KBM-7 (cell line): ENCODE data around the gene GYG1.
A peak's percentile ranks its signal among the peaks of the same experiment; 100 is the strongest.

ENCODE experiments used
- DNase-seq: peaks from one replicate; pipeline ENCODE4 v3.0.0-alpha.2; 2015
- in situ Hi-C: fragments of 300-500 bp; cut with MboI; formaldehyde crosslinking; loops from 2 replicates; pipeline ENCODE4 v1.14.3; 2020; ENCODE audit warnings: low sequenced_read_pairs, low pct_unique_long_range_greater_than_20kb, mixed read lengths

Gene GYG1

GRCh38 chr3:148991219-148992026 is at the start of gene GYG1:
Gene GYG1 (plus strand): TSS chr3:148991540. CDS start chr3:148991641, 101 bp downstream.
- peak; percentile 83 for DNase-seq
- in situ Hi-C loops = no loop called here

- peak; percentile 69 for DNase-seq
- in situ Hi-C loops = no loop called here
Measured at GRCh38 chr3:148943506-148944205, 47.7 kb upstream of the GYG1 start.

GRCh38 chr3:148945116-148945515 is 46.2 kb upstream of the GYG1 start:
- DNase-seq = no peak
- in situ Hi-C loops = no loop called here

GRCh38 chr3:148948913-148949657 is 42.3 kb upstream of the GYG1 start:
- in situ Hi-C loops = no loop called here

GRCh38 chr3:148950806-148951205 is 40.5 kb upstream of the GYG1 start:
- in situ Hi-C loops = loop anchor here (25.0 kb wide), 2 partner anchors 311 to 536 kb away; no protein-coding TSS in a partner anchor
- DNase-seq = no peak

More at GRCh38 chr3:148948913-148949657, 42.3 kb upstream of the GYG1 start:
- no peak for DNase-seq

GRCh38 chr3:148951599-148952361 is 39.6 kb upstream of the GYG1 start:
- in situ Hi-C loops = loop anchor here (25.0 kb wide), 2 partner anchors 311 to 536 kb away; no protein-coding TSS in a partner anchor
- no peak for DNase-seq

GRCh38 chr3:148953094-148953493 is 38.2 kb upstream of the GYG1 start:
- in situ Hi-C loops = loop anchor here (25.0 kb wide), 2 partner anchors 309 to 534 kb away; no protein-coding TSS in a partner anchor
- DNase-seq = no peak

GRCh38 chr3:148954981-148955380 is 36.4 kb upstream of the GYG1 start:
- DNase-seq = no peak
- in situ Hi-C loops = loop anchor here (25.0 kb wide), 2 partner anchors 307 to 532 kb away; no protein-coding TSS in a partner anchor

GRCh38 chr3:148955544-148956346 is 35.6 kb upstream of the GYG1 start:
- in situ Hi-C loops = loop anchor here (25.0 kb wide), 2 partner anchors 307 to 532 kb away; no protein-coding TSS in a partner anchor
- DNase-seq = peak; percentile 72

- in situ Hi-C loops = loop anchor here (25.0 kb wide), 2 partner anchors 305 to 530 kb away; no protein-coding TSS in a partner anchor
- peak; percentile 68 for DNase-seq
Measured at GRCh38 chr3:148957586-148957985, 33.8 kb upstream of the GYG1 start.

GRCh38 chr3:148958696-148959095 is 32.6 kb upstream of the GYG1 start:
- DNase-seq = no peak
- in situ Hi-C loops = loop anchor here (25.0 kb wide), 2 partner anchors 304 to 529 kb away; no protein-coding TSS in a partner anchor

- in situ Hi-C loops = loop anchor here (25.0 kb wide), 2 partner anchors 300 to 525 kb away; no protein-coding TSS in a partner anchor
Measured at GRCh38 chr3:148962513-148962912, 28.8 kb upstream of the GYG1 start.

GRCh38 chr3:148964809-148965208 is 26.5 kb upstream of the GYG1 start:
- no peak for DNase-seq
- in situ Hi-C loops = loop anchor here (25.0 kb wide), 2 partner anchors 297 to 522 kb away; no protein-coding TSS in a partner anchor

More at GRCh38 chr3:148962513-148962912, 28.8 kb upstream of the GYG1 start:
- DNase-seq = peak; percentile 79

- DNase-seq = no peak
- in situ Hi-C loops = loop anchor here (25.0 kb wide), 2 partner anchors 294 to 519 kb away; no protein-coding TSS in a partner anchor
Measured at GRCh38 chr3:148968321-148968720, 23.0 kb upstream of the GYG1 start.

GRCh38 chr3:148970271-148970670 is 21.1 kb upstream of the GYG1 start:
- in situ Hi-C loops = loop anchor here (25.0 kb wide), 2 partner anchors 292 to 517 kb away; no protein-coding TSS in a partner anchor
- no peak for DNase-seq

GRCh38 chr3:148971401-148972163 is 19.8 kb upstream of the GYG1 start:
- in situ Hi-C loops = loop anchor here (25.0 kb wide), 2 partner anchors 291 to 516 kb away; no protein-coding TSS in a partner anchor
- DNase-seq = no peak
